ENCODE measurements around the gene GSK3A.

DNA sequence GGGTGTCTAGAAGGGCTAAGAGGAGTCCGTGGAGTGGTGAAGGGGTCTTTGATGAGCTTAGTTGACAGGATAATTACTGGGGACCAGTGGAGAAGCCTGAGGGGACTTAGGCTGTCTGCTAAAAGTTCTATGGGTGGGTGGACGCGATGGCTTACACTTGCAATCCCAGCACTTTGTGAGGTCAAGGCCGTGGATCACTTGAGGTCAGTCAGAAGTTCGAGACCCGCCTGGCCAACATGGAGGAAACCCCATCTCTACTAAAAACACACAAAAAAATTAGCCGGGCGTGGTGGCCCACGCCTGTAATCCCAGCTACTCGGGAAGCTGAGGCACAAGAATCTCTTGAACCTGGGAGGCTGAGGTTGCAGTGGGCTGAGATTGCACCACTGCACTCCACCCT, 2.8 kb upstream of the GSK3A start:
- TF ChIP-seq EP300 (IDR thresholded peaks at IDR 0.05; ENCODE audit: borderline replicate concordance in 1 of 2, low read depth in 2 of 2, low read length in 2 of 2), result no peak
- TF ChIP-seq, protein P1, sequence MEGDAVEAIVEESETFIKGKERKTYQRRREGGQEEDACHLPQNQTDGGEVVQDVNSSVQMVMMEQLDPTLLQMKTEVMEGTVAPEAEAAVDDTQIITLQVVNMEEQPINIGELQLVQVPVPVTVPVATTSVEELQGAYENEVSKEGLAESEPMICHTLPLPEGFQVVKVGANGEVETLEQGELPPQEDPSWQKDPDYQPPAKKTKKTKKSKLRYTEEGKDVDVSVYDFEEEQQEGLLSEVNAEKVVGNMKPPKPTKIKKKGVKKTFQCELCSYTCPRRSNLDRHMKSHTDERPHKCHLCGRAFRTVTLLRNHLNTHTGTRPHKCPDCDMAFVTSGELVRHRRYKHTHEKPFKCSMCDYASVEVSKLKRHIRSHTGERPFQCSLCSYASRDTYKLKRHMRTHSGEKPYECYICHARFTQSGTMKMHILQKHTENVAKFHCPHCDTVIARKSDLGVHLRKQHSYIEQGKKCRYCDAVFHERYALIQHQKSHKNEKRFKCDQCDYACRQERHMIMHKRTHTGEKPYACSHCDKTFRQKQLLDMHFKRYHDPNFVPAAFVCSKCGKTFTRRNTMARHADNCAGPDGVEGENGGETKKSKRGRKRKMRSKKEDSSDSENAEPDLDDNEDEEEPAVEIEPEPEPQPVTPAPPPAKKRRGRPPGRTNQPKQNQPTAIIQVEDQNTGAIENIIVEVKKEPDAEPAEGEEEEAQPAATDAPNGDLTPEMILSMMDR (IDR thresholded peaks at IDR 0.05; ENCODE audit: control extremely low read depth in 1 of 3, insufficient read depth in 1 of 3, low read depth in 1 of 3, low read length in 3 of 3), result no peak
